A549 treated with Hydrocortisone at 1 μM for 4 hours (cell line): ENCODE data around the gene YPEL1. TPM values are rescaled to one million over a fixed set of nuclear protein-coding genes. Genes with fewer than 3 reads are reported as not detected.

Source experiments
- total RNA-seq: library from RNA; stranded (reverse); fragments of 200-300 nt; extraction: Qiagen RNA extraction; gene quantifications from 5 replicates; pipeline ENCODE4 v1.2.3, GENCODE V29; 2022

The YPEL1 gene
- 0.14 to 0.47 TPM (median 0.23 TPM) in 5 replicates for total RNA-seq

DNA sequence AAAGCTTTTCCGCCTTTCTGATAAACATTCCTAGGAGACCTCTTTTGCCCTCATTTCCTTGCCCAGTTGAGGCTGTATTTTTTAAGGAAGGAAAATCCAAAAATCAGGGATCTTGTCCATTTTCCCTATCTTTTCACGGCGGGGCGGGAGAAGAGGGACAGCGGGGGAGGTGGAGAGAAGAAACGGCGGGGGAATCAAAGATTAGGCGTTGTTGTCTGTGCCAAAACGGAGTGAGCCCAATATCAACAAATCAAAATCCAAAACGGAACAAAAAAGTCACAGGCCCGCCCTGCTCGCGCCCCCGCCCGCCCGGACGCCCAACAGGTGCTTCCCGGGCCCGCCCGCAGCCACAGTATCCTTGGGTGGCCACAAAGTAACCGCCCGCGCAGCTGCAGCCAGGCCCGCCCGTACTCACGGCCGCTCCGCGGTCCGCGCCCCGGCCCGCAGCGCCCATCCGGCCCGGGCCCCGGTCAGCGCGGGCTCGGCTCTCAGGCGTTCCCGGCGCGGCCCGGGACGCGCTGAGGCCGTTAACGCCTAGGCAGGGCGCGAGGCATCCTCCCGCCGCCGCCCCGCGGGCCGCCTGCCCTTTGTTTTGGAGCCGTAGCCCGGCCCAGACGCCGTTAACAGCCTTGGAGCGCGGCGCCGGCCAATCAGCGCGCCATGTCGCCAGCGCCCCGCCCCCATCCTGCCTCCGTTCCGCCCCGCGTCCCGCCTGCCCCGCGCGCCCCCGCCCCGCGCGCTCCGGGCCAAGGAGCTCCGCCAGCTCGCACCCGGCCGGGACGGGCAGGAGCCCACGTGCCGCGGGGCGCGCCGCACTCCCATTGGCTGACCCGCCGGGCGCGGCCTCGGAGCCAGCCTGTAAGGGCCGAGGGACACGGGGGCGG is at the start of gene YPEL1:
Gene YPEL1, minus strand, starts transcription at position 595 of the 884 bp plus-strand sequence. CDS start 25,050 bp downstream, outside the sequence.

Other genes starting within 250 kb of the YPEL1 start
- 0.12 to 0.30 TPM (median 0.14 TPM) in 5 replicates for gene RIMBP3C, start 184.3 kb downstream of the YPEL1 start, total RNA-seq
- 60.4 to 68.6 TPM (median 64.9 TPM) in 5 replicates for gene UBE2L3, start 168.1 kb downstream of the YPEL1 start, total RNA-seq
- gene YDJC, start 105.8 kb downstream of the YPEL1 start, total RNA-seq = 30.2 to 55.0 TPM (median 52.8 TPM) in 5 replicates
- 0.05 to 0.06 TPM in 2 of 5 replicates, not detected in the others for gene CCDC116, start 103.0 kb downstream of the YPEL1 start, total RNA-seq
- 30.5 to 58.7 TPM (median 50.1 TPM) in 5 replicates for gene SDF2L1, start 93.5 kb downstream of the YPEL1 start, total RNA-seq
- gene PPIL2, start 69.8 kb downstream of the YPEL1 start, total RNA-seq = 18.7 to 23.1 TPM (median 21.1 TPM) in 5 replicates
- gene MAPK1, start 131.9 kb upstream of the YPEL1 start, total RNA-seq = 52.1 to 75.9 TPM (median 64.8 TPM) in 5 replicates
- gene PPM1F, start 217.1 kb upstream of the YPEL1 start, total RNA-seq = 16.2 to 19.4 TPM (median 18.1 TPM) in 5 replicates
- gene TOP3B, start 247.0 kb upstream of the YPEL1 start, total RNA-seq = 12.6 to 17.2 TPM (median 15.0 TPM) in 5 replicates